ENCODE data around the gene VCAM1. TPM values are rescaled to one million over a fixed set of nuclear protein-coding genes. Genes with fewer than 3 reads are reported as not detected.
A peak's percentile ranks its signal among the peaks of the same experiment; 100 is the strongest.

The VCAM1 gene
- total and polyA plus RNA-seq, 8 donors: 0.58 to 35.1 (median 1.6) TPM; not detected in 1

DNA sequence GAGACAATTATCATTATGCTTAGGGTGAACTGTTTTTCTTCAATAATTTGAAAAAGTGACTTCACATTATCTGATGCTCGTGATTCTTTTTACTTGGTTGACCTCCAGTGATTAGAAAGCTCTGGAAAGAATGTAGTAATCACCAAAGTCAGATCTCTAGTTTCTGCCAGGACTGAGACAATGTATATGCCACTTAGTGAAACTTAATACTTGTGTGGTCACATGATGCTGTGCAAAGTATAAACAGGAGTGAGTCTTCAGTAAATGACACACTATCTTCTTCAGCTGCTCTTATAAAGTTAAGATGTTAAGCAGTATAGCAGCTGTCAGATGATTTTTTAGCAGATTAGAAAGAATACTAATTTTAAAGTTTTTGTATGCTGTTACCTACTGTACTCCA lies 17.2 kb downstream of the VCAM1 start:
- intact Hi-C loops (cut with DNase I; ENCODE audit: low total_unique reads): no loop called here
- no peak overlapping the region for H3K27ac ChIP-seq
- 16 to 34% (median 23%) methylated on average over 1 of the region's 1 CpG for WGBS, 5 donors

DNA sequence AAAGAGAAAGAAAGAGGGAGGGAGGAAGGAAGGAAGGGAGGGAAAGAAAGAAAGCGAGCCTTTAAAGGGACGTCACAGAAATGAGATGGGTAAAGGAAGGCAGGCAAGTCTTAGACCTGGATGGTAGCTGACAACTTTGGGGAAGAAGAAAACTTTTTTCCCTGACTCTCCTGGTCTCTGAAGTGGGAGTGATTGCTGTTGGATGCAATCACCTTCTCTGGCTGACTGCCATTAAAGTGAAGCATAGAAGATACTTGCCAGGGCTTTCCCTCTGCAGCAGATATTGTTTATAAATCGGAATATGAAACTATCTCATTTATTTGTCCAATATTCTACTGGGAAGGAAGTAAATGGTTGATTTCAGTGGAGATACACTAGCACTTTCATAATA lies 27.0 kb downstream of the VCAM1 start:
- Histone ChIP-seq H3K27me3 (no peaks in the 10 kb centered on the region), H3K9me3 (no peaks in the 10 kb centered on the region), H3K4me3 (no peak overlapping the region), H3K27ac (no peak overlapping the region), H3K36me3 (no peaks in the 10 kb centered on the region), H3K4me1 (no peaks in the 10 kb centered on the region)
- TF ChIP-seq, protein P1, sequence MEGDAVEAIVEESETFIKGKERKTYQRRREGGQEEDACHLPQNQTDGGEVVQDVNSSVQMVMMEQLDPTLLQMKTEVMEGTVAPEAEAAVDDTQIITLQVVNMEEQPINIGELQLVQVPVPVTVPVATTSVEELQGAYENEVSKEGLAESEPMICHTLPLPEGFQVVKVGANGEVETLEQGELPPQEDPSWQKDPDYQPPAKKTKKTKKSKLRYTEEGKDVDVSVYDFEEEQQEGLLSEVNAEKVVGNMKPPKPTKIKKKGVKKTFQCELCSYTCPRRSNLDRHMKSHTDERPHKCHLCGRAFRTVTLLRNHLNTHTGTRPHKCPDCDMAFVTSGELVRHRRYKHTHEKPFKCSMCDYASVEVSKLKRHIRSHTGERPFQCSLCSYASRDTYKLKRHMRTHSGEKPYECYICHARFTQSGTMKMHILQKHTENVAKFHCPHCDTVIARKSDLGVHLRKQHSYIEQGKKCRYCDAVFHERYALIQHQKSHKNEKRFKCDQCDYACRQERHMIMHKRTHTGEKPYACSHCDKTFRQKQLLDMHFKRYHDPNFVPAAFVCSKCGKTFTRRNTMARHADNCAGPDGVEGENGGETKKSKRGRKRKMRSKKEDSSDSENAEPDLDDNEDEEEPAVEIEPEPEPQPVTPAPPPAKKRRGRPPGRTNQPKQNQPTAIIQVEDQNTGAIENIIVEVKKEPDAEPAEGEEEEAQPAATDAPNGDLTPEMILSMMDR (IDR thresholded peaks at IDR 0.05): no peak
- TF ChIP-seq POLR2AphosphoS5 (IDR thresholded peaks at IDR 0.05): no peak
- TF ChIP-seq POLR2A (IDR thresholded peaks at IDR 0.05): no peak
- TF ChIP-seq EP300 (IDR thresholded peaks at IDR 0.05): no peak
- intact Hi-C loops (cut with DNase I; ENCODE audit: low total_unique reads): no loop called here
- DNase-seq: no peak
- WGBS, 5 donors: 59 to 82% (median 61%) methylated on average over 3 of the region's 3 CpGs

More for the DNA sequence above, 17.2 kb downstream of the VCAM1 start:
- no peaks in the 10 kb centered on the region for H3K9me3 ChIP-seq
- no peak for TF ChIP-seq POLR2AphosphoS5 (IDR thresholded peaks at IDR 0.05)
- TF ChIP-seq, protein P1 (IDR thresholded peaks at IDR 0.05): no peak
- TF ChIP-seq EP300 (IDR thresholded peaks at IDR 0.05): no peak
- TF ChIP-seq POLR2A (IDR thresholded peaks at IDR 0.05): no peak
- H3K36me3 ChIP-seq: no peaks in the 10 kb centered on the region
- H3K4me1 ChIP-seq: peaks cover 0 to 22% (median 9%) of the 10 kb centered on the region in 4 donors
- no peaks in the 10 kb centered on the region for H3K27me3 ChIP-seq
- peak in 1 of 2 donors; percentile 39 for DNase-seq
- no peak overlapping the region for H3K4me3 ChIP-seq

DNA sequence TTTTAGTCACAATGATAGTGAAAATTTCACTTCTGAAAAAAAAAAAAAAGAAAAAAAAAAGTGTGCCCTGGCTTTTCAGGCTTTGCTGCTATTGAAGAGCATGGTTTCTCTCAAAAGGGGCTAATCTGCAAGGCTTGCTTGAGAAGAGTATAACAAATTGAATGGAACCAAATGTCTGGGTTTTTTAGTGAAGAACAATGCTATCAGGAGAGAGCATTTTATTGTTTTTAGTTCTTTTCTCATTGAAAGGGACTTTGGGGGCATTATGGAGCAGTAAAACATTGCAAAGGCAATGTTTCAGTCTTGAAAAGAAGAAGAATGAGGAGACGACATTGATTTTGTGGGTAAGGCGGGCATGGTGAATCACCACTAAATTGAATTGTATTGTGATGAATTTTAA lies 28.2 kb downstream of the VCAM1 start:
- 94 to 96% (median 95%) methylated on average over 2 of the region's 2 CpGs for WGBS, 5 donors
- TF ChIP-seq POLR2A (IDR thresholded peaks at IDR 0.05) (no peak), EP300 (IDR thresholded peaks at IDR 0.05) (no peak), POLR2AphosphoS5 (IDR thresholded peaks at IDR 0.05) (no peak)
- TF ChIP-seq, protein P1 (IDR thresholded peaks at IDR 0.05): no peak
- Histone ChIP-seq H3K9me3 (no peaks in the 10 kb centered on the region), H3K4me1 (no peaks in the 10 kb centered on the region), H3K4me3 (no peak overlapping the region), H3K36me3 (no peaks in the 10 kb centered on the region), H3K27me3 (no peaks in the 10 kb centered on the region), H3K27ac (no peak overlapping the region)
- no peak for DNase-seq
- intact Hi-C loops (cut with DNase I; ENCODE audit: low total_unique reads): no loop called here

DNA sequence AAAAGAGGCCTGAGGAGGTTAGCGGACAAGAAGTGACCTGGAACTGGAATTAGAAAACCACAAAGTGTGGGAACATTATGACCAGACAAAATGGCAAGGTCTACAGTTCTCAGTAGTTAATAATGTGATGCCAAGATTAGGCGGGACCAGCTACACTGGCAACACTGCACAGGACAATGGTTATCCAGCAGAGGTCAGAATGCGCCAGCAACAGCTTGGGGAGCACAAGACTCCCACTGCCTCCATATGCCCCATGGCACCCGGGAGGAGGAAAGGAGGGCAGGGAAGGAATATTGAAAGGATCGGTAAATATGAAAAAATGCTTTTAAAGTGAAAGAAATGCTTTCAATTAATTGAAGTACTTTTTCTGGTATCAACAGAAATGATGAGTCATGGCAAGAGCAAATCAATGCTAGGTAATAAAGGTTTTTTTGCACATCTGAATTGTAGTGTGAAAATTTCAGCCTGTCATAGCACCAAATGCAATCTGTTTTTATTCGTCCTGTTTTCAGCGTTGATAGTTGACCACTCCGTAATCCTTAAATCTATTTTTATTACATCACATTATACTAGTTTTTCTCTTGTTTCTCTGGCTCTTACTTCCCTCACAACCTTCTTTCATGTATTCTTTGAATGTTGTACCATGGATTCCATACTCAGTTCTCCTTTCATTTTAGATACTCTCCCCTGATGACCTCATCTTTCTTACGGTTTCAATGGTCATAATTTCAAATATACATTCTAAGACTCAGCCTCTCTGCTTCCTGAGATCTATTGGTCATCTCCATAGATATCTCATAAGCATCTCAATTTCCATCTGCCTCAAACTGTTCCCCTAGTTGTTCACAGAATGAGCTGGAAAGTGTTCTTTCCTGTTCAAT lies 30.7 kb downstream of the VCAM1 start:
- H3K27me3 ChIP-seq: no peaks in the 10 kb centered on the region
- no peaks in the 10 kb centered on the region for H3K36me3 ChIP-seq
- no peak overlapping the region for H3K27ac ChIP-seq
- no peaks in the 10 kb centered on the region for H3K9me3 ChIP-seq
- intact Hi-C loops (cut with DNase I; ENCODE audit: low total_unique reads): no loop called here
- no peaks in the 10 kb centered on the region for H3K4me1 ChIP-seq
- TF ChIP-seq EP300 (IDR thresholded peaks at IDR 0.05) (no peak), POLR2AphosphoS5 (IDR thresholded peaks at IDR 0.05) (no peak), POLR2A (IDR thresholded peaks at IDR 0.05) (no peak)
- TF ChIP-seq, protein P1 (IDR thresholded peaks at IDR 0.05): no peak
- no peak for DNase-seq
- H3K4me3 ChIP-seq: no peak overlapping the region
- 80 to 96% (median 89%) methylated on average over 9 of the region's 9 CpGs for WGBS, 5 donors

Data from stomach (tissue), 9 donors.